Superior temporal gyrus (tissue), 1 donor: ENCODE results near the gene HOXB5.

ENCODE experiments used
- DNase-seq: peaks from one replicate; pipeline ENCODE4 v3.0.0-alpha.2; 2016; ENCODE audit errors: extremely low spot score

Gene HOXB5

GRCh38 chr17:48615963-48616716 is 22.6 kb upstream of the HOXB5 start:
- no peak for DNase-seq

- DNase-seq = no peak
Observed at GRCh38 chr17:48615047-48615962, 21.7 kb upstream of the HOXB5 start, which contains the start of gene HOXB8. Gene HOXB8 (minus strand): TSS chr17:48615292. CDS start chr17:48614704, 588 bp downstream.

- DNase-seq = no peak
Observed at GRCh38 chr17:48613862-48614694, 20.5 kb upstream of the HOXB5 start.

- DNase-seq = no peak
Observed at GRCh38 chr17:48612854-48613691, 19.5 kb upstream of the HOXB5 start.

- no peak for DNase-seq
Observed at GRCh38 chr17:48612456-48612853, 18.9 kb upstream of the HOXB5 start.

- DNase-seq = no peak
Observed at GRCh38 chr17:48611681-48612455, 18.3 kb upstream of the HOXB5 start.

- no peak for DNase-seq
Observed at GRCh38 chr17:48611213-48611612, 17.6 kb upstream of the HOXB5 start.

- DNase-seq = no peak
Observed at GRCh38 chr17:48610282-48611211, 17.0 kb upstream of the HOXB5 start, which contains the start of gene HOXB7. Gene HOXB7 (minus strand): TSS chr17:48611017. CDS start chr17:48610918, 99 bp downstream.

GRCh38 chr17:48609759-48610281 is 16.2 kb upstream of the HOXB5 start:
- DNase-seq = no peak

- no peak for DNase-seq
Observed at GRCh38 chr17:48609033-48609432, 15.5 kb upstream of the HOXB5 start.

- DNase-seq = no peak
Observed at GRCh38 chr17:48608494-48608834, 14.9 kb upstream of the HOXB5 start.

GRCh38 chr17:48606892-48607614 is 13.5 kb upstream of the HOXB5 start:
- no peak for DNase-seq

- no peak for DNase-seq
Observed at GRCh38 chr17:48605991-48606891, 12.7 kb upstream of the HOXB5 start.

- DNase-seq = no peak
Observed at GRCh38 chr17:48605409-48605919, 11.9 kb upstream of the HOXB5 start.

- DNase-seq = no peak
Observed at GRCh38 chr17:48604770-48605329, 11.3 kb upstream of the HOXB5 start, which contains the start of gene HOXB6. Gene HOXB6 (minus strand): TSS chr17:48604986. CDS start chr17:48598150, 6,836 bp downstream.
